Ammon's horn (tissue), 1 donor: ENCODE data around the gene HEXIM1.

Experiments used
- DNase-seq: peaks from one replicate; pipeline ENCODE4 v3.0.0-alpha.2; 2016; ENCODE audit warnings: low spot score

The HEXIM1 gene

DNA sequence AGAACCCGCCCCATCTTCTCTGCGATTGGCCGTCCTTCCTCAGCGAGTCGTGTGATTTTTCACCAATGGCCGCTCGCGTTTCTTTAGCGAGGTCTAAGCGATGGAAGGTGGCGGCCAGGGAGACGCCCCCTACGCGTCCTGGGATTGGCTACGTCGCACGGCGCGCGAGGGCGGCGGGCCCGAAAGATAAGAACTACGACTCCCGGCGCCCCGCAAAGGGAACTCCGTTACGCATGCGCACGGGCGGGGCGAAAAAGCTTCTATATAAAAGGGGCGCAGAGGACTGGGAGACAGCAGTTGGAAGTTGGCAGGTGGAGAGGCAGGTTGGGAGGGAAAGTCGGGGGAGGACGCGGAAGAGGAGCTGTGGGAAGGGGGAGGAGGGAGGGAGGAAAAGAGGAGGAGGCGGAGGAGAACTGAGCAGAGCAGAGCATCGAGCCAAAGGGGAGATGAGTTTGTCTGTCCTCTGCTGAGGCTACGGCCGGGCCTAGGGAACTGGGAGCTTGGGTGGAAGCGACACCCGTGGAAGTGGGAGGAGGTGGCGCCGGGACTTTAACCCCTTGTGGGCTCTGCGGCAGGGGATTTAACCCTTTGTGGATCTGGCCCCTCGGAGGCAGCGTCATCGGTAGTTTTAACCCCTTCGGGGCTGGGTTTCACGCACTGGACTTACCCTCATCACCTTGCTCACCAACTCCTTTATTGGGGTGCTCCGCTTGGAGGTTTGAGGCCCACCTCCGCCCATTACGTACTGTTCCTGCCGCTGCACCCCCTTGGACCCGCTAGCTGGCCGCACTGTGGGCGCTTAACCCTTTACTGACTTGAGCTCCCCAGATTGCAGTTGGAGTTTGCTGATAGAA lies at the start of gene HEXIM1:
Gene HEXIM1 (plus strand): TSS at position 293 of the 854 bp plus-strand sequence. CDS start 716 bp downstream, outside the sequence.
- peak; percentile 100 for DNase-seq

DNA sequence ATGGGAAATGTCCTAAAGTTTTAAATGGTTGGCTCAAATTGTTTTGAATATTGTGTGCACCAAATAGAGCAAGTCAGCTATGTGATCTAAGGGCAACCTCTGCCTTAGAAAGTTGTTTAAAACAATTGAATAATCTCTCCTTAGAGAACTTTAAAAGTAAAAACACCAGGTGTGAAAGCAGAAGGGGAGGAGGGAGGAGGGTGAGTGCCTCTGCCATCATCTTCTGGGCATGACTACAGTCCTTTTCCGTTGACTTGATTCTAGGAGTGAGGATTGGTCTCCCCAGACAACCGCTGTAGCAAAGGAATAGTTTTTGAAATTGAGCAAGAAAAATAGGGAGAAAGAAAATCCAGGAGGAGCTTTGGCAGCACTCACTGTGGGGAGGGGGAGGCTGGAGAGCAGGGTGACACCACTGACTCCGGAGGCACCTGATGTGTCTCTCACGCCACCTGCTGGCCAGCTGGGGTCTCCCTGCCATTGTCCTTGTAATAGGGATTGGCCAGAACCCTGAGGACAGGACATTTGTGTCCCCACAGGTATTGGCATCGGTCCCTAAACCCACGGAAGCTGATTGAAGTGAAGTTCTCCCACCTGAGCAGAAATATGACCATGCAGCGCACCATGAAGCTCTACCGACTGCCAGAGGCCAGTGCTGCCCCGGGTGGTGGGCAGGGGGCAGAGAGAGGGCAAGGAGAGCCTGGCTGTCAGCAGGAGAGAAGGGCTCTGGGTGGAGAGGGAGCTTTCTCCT lies 49.2 kb upstream of the HEXIM1 start:
- peak; percentile 89 for DNase-seq

- no peak for DNase-seq
Measured at GRCh38 chr17:45101546-45101882, 46.8 kb upstream of the HEXIM1 start.

- no peak for DNase-seq
Measured at GRCh38 chr17:45101883-45102811, 46.1 kb upstream of the HEXIM1 start.

GRCh38 chr17:45102856-45103255 lies 45.4 kb upstream of the HEXIM1 start:
- DNase-seq, result no peak

DNA sequence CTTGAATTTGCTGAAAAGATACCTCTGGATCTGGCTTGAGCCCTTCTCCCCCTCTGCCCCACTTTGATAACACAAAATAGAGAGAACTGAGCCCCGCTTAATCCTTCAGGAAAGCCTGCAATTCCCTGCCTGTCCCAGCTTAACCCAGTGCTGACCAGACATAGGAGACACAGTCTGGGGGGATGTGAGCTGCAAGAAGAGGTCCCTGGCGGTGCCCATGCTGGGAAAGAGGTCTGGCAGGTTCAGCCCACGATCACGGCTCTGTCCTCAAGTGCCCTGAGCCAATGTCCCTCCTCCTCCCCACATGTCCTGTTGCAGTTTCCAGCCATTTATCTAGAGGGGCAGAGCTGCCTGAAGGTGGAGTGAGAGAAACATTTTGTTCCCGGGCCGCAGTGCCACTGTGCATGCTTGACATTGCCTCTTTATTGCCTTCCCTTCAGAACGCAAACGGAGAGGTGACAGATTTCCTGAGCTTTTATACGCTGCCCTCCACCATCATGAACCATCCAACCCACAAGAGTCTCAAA lies 44.9 kb upstream of the HEXIM1 start:
- no peak for DNase-seq

DNA sequence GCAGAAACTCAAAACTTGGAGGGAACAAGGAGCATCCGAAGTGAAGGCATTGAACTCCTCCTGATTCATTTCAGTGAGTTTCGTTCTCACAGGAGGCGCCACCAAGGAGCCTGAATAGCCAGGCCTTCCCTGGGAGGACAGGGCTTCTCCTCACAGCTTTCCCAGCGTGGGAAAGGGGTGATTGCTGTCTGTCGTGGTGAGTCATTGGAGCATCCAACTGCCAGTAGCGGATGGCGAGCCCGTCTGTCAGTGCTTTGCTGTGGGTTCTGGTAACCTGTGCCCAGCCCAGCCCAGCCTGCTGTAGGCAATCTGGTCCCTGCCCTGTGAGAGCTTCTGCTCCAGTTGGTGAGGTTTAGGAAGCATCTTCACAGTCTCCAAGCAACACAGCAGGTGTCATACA lies 44.2 kb upstream of the HEXIM1 start:
- DNase-seq, result no peak

DNA sequence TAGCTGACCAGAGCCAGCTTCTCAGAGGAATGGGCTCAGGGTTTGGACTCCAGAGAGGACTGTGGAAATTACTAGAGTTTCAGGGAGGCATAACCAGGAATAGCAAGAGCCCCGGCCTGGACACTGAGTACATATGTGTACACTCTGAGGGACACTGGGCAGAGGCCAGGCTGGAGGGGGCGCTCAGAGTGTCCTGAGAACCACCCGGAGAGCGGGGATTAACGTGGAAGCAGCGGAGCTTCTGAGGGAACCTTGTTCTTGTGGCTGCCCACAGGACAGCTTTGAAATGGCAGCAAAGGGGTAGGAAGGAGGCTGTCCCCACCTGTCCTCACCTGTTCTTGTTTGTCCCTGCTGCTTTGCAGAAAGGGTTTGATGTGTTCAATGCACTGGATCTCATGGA lies 43.8 kb upstream of the HEXIM1 start:
- DNase-seq, result no peak

DNA sequence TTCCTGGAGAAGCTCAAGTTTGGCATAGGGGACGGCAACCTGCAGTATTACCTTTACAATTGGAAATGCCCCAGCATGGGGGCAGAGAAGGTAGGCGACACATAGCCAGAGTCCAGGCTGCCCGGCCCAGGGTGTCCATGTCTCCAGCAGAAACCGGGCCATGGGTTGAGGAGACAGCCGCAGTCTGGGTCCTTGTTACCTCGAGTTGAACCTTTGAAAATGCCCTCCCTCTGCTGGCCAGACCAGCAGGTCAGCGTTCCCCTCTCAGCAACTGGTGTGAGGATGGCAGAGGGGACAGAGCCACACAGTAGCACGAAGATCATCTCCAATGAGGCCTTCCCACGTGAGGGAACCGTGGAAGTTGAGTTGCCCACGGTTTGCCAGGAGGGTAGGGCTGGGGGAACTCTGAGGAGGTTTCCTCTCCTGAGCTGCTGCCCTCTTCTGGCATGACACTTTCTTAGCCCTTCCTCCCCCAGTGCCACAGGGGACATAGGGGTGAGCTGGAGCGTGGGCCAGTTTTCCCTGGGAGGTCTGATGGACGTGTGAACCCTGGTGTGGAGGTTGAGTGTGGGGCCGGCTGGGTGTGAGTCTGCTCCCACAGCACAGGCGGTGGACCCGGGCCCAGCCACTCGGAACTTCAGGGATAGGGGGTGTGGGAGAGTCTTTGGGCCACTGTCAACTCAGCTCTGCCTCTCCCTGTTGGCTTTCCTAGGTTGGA lies 43.2 kb upstream of the HEXIM1 start:
- no peak for DNase-seq

- DNase-seq, result no peak
Measured at GRCh38 chr17:45106096-45106495, 42.2 kb upstream of the HEXIM1 start.

DNA sequence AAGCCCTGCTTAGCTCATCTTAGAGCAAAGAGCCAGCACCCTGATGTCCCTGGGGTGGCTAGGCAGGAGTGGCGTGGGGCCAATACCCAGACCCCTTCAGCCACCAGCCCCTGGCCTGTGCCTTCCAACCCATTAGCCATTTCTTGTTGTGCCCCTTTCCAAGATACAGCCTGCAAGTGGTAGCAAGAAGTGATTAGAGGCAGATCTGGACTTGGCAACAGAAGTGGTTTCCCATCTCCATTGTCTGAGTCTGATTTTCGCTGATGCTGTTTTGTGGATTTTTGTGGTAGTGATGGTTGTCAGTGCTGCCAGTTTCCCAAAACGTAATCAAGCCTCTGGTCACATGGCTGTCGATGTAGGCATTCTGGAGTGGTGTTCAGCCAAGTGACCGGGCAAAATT lies 41.7 kb upstream of the HEXIM1 start:
- DNase-seq, result no peak

DNA sequence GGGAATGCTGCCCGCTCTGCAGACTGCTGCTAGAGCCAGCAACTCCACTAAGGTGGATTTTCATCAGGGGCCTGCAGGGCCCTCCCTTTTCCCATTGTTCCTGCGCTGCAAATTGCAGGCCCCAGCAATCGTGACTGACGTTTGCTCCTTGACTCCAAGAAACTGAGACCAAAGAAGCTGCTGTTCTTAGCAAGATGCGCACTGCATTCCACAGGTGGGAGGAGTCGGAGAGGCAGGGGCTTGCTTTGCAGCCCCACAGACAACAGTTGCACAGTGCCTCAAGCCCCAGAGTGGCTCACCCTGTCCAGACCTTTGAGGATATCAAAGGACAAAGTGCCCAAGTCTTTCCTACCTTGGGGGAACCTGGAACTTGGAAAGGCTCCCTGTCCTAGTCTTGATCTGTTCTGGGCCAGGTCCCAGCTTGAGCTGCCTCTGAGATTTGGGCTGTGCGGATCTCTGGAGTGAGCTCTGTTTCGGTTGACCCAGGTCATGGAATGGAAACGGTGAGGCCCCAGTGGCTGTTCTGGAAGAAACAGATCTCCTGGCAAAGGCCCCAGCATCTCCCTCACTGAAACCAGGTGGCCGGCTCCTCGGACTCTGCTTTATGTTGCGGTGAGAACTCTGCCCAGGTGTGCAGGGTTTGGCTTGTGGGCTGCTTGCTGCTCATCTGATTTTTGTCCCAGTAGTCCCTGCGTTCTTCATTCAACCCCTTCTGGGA lies 40.8 kb upstream of the HEXIM1 start:
- no peak for DNase-seq

GRCh38 chr17:45108051-45108450 lies 40.2 kb upstream of the HEXIM1 start:
- DNase-seq, result no peak

DNA sequence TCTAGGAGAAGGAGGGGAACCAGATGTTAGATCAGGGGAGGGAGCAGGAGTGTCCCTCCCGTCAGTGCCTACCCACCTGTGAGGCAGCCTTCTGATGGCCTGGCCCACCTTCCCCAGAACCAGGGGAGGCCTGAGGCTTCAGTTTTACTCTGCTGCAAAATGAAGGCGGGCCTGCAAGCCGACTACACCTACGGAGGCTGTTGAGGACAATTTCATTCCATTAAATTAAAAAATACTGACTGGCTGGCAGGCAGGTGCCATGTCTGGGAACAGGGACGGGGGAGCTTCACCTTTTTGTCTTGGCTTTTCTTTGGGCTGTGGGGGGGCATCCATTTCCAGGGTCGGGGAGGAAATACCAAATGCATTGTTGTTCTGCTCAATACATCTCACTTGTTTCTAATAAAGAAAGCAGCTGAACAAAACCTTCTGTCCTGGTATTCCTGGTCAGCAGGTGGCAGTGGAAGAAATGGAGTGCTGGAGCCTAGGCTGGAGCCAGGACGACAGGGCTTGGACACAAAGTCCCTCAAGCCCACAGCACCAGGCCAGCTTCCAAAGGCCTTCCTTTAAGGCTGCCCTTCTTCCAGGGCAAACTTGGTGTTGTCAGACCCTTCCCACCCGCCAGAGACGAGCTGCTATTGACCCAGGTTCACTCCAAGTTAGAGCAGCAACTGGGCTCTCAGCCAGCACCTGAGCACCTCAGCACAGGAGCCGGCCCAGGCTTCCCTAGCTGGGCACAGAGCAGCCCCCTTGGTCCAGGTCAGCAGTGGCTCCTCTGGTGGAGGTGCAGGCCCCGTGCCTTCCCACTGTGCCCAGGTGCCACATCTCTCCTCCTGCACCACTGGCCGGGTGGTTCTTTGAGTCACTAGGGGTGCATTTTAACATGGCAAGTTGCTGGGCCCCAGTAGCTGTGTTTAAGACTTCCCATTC lies 39.4 kb upstream of the HEXIM1 start:
- DNase-seq, result no peak

- peak; percentile 66 for DNase-seq
Measured at GRCh38 chr17:45110676-45111611, 37.3 kb upstream of the HEXIM1 start.

- no peak for DNase-seq
Measured at GRCh38 chr17:45111850-45112249, 36.4 kb upstream of the HEXIM1 start.

DNA sequence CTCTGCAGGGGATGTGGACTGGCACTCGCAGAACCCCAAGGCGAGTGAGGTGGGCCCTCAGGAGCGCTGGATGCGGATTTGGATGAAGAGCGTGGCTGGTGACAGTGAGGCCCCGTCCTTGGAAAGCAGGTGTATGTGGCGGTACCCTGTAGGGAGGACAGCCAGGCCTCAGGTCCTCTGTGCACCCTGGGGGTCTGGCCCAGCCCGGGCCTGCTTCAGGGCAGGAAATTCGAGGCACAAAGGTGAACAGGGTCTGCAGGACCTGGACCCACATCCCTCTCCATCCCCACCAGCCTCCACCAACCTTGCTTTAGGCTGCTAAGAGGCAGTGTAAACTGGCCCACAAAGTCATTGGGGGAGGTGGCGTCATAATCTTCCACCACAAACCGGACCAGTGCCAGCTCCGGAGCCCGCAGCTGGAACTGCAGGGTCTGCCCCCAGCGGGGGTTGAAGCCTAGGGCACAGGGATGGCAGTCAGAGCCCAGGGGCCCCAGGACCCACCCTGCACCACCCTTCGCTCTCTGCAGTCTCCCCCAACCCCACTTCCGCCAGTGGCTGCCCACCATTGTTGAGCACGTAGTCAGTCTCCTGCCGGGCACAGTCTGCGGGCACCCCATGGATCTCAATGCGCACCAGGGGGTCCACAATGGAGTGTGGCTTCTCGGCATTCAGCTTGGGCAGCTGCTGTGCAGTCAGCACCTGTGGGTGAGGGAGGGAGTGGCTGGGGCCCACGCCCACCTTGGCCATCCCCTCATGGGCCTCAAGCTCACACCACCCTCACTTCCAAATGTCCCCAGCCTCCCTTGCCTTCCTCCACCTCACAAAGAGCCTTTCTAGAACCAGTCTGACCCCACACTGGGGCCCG lies 35.5 kb upstream of the HEXIM1 start:
- DNase-seq, result no peak

- no peak for DNase-seq
Measured at GRCh38 chr17:45113424-45113754, 34.9 kb upstream of the HEXIM1 start.
